SU-DHL-6 (cell line): ENCODE results near the gene RBM17.

Experiments
- H2AFZ ChIP-seq: fragments of 200-600 bp; sonication (generic); 2 replicates; pipeline ENCODE4 v1.6.1; 2014; ENCODE audit warnings: low read depth, mild to moderate bottlenecking, moderate library complexity, mixed read lengths, antibody characterized with exemption, low read length; ENCODE audit not compliant: severe bottlenecking
- H3F3A ChIP-seq: fragments of 200-600 bp; shearing (Covaris generic); 2 replicates; pipeline ENCODE4 v1.6.0; 2016; ENCODE audit warnings: antibody characterized with exemption, mild to moderate bottlenecking; ENCODE audit not compliant: insufficient read depth
- H3K27ac ChIP-seq: fragments of 200-600 bp; sonication (generic); 2 replicates; pipeline ENCODE4 v1.5.1; 2016; ENCODE audit warnings: low read depth, mild to moderate bottlenecking, low read length, moderate library complexity, mixed read lengths
- H3K27me3 ChIP-seq: fragments of 200-600 bp; sonication (generic), shearing (Covaris generic); 2 replicates; pipeline ENCODE4 v1.6.0; 2014; ENCODE audit warnings: mild to moderate bottlenecking, low read length
- H3K36me3 ChIP-seq: fragments of 200-600 bp; sonication (generic); 2 replicates; pipeline ENCODE4 v1.6.1; 2014; ENCODE audit warnings: mild to moderate bottlenecking, low read length, mixed read lengths
- H3K4me2 ChIP-seq: fragments of 300-600, 200-600 bp; shearing (Covaris generic), sonication (generic); 2 replicates; pipeline ENCODE4 v1.6.0; 2014; ENCODE audit warnings: low read length, low read depth, mild to moderate bottlenecking; ENCODE audit not compliant: poor library complexity, severe bottlenecking
- H3K4me3 ChIP-seq: fragments of 200-600 bp; sonication (generic); 2 replicates; pipeline ENCODE4 v1.5.1; 2014; ENCODE audit warnings: antibody characterized with exemption, low read length, mild to moderate bottlenecking, mixed read lengths; ENCODE audit not compliant: insufficient read depth, poor library complexity, severe bottlenecking
- H3K79me2 ChIP-seq: fragments of 200-600 bp; sonication (generic); 2 replicates; pipeline ENCODE4 v1.6.1; 2014; ENCODE audit warnings: mild to moderate bottlenecking, low read length, moderate library complexity; ENCODE audit not compliant: insufficient read depth
- H3K9ac ChIP-seq: fragments of 200-600 bp; sonication (generic); 2 replicates; pipeline ENCODE4 v1.7.0; 2014; ENCODE audit warnings: mild to moderate bottlenecking, low read length
- H3K9me2 ChIP-seq: fragments of 200-600 bp; sonication (generic); replicated peaks from 2 replicates; pipeline ENCODE4 v1.6.1; 2014; ENCODE audit warnings: low read length; ENCODE audit not compliant: insufficient read depth
- H3K9me3 ChIP-seq: fragments of 200-600 bp; sonication (generic); 2 replicates; pipeline ENCODE4 v1.6.1; 2014; ENCODE audit warnings: low read length, mixed read lengths; ENCODE audit not compliant: insufficient read depth
- H4K20me1 ChIP-seq: fragments of 200-600 bp; sonication (generic); 2 replicates; pipeline ENCODE4 v1.6.1; 2014; ENCODE audit warnings: low read depth, mild to moderate bottlenecking, antibody characterized with exemption, low read length, moderate library complexity, mixed read lengths
- CTCF ChIP-seq: fragments of 200-600 bp; sonication (generic); IDR thresholded peaks from one replicate; pipeline ENCODE4 v1.5.1; 2017; ENCODE audit warnings: antibody characterized with exemption, mild to moderate bottlenecking, low read length, moderate library complexity; ENCODE audit not compliant: insufficient read depth, poor library complexity, severe bottlenecking
- EZH2phosphoT487 ChIP-seq: fragments of 200-600 bp; sonication (generic), shearing (Covaris generic); conservative IDR thresholded peaks from 2 replicates; pipeline ENCODE4 v1.6.1; 2018; ENCODE audit warnings: mild to moderate bottlenecking, antibody characterized with exemption, low read length, moderate library complexity, mixed read lengths

RBM17 gene

GRCh38 chr10:6091630-6092029 is 2.8 kb downstream of the RBM17 start:
- H3K36me3 ChIP-seq, result peaks cover 2% of the 10 kb centered on the region
- peaks cover 38% of the 10 kb centered on the region for H4K20me1 ChIP-seq
- H2AFZ ChIP-seq, result no peak overlapping the region
- peaks cover 28% of the 10 kb centered on the region for H3F3A ChIP-seq
- no peaks in the 10 kb centered on the region for H3K9me2 ChIP-seq
- TF ChIP-seq EZH2phosphoT487 (no peak), CTCF (no peak)
- H3K4me2 ChIP-seq, result peak overlapping the region; percentile 91
- H3K27ac ChIP-seq, result no peak overlapping the region
- no peak overlapping the region for H3K4me3 ChIP-seq
- no peaks in the 10 kb centered on the region for H3K27me3 ChIP-seq
- no peaks in the 10 kb centered on the region for H3K9me3 ChIP-seq
- peaks cover 77% of the 10 kb centered on the region for H3K79me2 ChIP-seq
- H3K9ac ChIP-seq, result peak overlapping the region; percentile 14; the same call in 1 of the 2 replicates

- H3K36me3 ChIP-seq, result peaks cover 4% of the 10 kb centered on the region
- H4K20me1 ChIP-seq, result peaks cover 39% of the 10 kb centered on the region
- H3K9me2 ChIP-seq, result no peaks in the 10 kb centered on the region
- no peak for TF ChIP-seq CTCF
- TF ChIP-seq EZH2phosphoT487, result no peak
- no peak overlapping the region for H3K9ac ChIP-seq
- peaks cover 88% of the 10 kb centered on the region for H3K79me2 ChIP-seq
- H3F3A ChIP-seq, result peaks cover 21% of the 10 kb centered on the region; the same call in 1 of the 2 replicates
- H3K4me3 ChIP-seq, result no peak overlapping the region
- H3K27me3 ChIP-seq, result no peaks in the 10 kb centered on the region
- peak overlapping the region; percentile 91 for H3K4me2 ChIP-seq
- no peak overlapping the region for H3K27ac ChIP-seq
- no peaks in the 10 kb centered on the region for H3K9me3 ChIP-seq
- H2AFZ ChIP-seq, result no peak overlapping the region
These were observed 3.9 kb downstream of the RBM17 start for GRCh38 chr10:6092731-6093130.

- Histone ChIP-seq H3K4me3 (no peak overlapping the region), H3K27ac (no peak overlapping the region), H3K9me3 (no peaks in the 10 kb centered on the region), H3K9me2 (no peaks in the 10 kb centered on the region), H3K79me2 (peaks cover 97% of the 10 kb centered on the region), H3F3A (peaks cover 16% of the 10 kb centered on the region; the same call in 1 of the 2 replicates), H3K4me2 (no peak overlapping the region), H2AFZ (no peak overlapping the region), H3K9ac (no peak overlapping the region), H4K20me1 (peaks cover 36% of the 10 kb centered on the region), H3K27me3 (no peaks in the 10 kb centered on the region), H3K36me3 (peaks cover 9% of the 10 kb centered on the region)
- no peak for TF ChIP-seq EZH2phosphoT487
- no peak for TF ChIP-seq CTCF
These were observed 7.2 kb downstream of the RBM17 start for GRCh38 chr10:6095810-6096570.
